SK-N-MC (cell line): ENCODE measurements around the gene MARCHF10.

ENCODE experiments used
- EZH2 ChIP-seq: fragments of 200-600 bp; sonication (generic); IDR thresholded peaks from one replicate; pipeline ENCODE4 v1.6.1; 2017; ENCODE audit warnings: antibody characterized with exemption
- POLR2AphosphoS5 ChIP-seq: IDR thresholded peaks from 2 replicates; pipeline ENCODE4 v1.6.1; 2012; ENCODE audit warnings: mild to moderate bottlenecking, low read depth, low read length, borderline replicate concordance

DNA sequence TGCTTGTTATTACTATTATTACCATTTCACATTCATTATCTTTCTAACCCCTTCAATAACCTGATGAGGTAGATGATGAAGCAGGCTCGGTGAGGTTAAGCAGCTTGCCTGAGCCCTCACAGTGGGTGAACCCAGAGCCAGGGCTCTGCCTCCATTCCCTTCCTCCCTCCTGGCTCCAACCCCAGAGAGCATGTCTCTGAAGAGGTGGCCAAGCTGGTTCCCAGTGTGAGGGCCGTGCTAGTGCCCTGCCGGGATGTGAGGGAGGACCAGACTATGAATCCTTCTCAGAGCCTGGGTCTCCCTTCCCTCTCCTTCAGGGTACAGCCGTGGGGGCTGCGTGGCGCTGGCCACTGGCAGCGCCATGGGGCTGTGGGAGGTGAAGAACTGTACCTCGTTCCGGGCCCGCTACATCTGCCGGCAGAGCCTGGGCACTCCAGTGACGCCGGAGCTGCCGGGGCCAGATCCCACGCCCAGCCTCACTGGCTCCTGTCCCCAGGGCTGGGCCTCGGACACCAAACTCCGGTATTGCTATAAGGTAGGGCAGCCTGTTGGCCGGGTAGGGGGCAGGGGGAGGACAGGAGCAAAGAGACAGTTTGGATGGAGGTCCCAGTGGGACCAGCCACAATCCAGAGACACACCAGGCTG is 131.0 kb downstream of the MARCHF10 start:
- no peak for TF ChIP-seq POLR2AphosphoS5
- TF ChIP-seq EZH2, result no peak
